WTC11 (cell line): Measurements from ENCODE around the gene DNAAF5. TPM values are rescaled to one million over a fixed set of nuclear protein-coding genes. Genes with fewer than 3 reads are reported as not detected.

Experiments used
- ATAC-seq: fragments of 200-7000 bp; cut with Tn5 transposase; 2 replicates; pipeline ENCODE4 v1.10.0; 2021; ENCODE audit warnings: mild to moderate bottlenecking, moderate library complexity
- CTCF ChIA-PET: fragments of 300-600 bp; sonication (Branson Sonifier 250); formaldehyde crosslinking; loops from one replicate; lab custom pipeline; 2021; ENCODE audit warnings: antibody characterized with exemption; lab: Charles Lee
- POLR2A ChIA-PET: fragments of 350-600 bp; sonication (Branson Sonifier 250); formaldehyde crosslinking; loops from one replicate; lab custom pipeline; 2021; ENCODE audit warnings: antibody characterized with exemption; lab: Charles Lee
- DNase-seq: peaks from one replicate; pipeline ENCODE4 v3.0.0; 2021; ENCODE audit warnings: low spot score
- H3K27ac Mint-ChIP-seq: 2 replicates; pipeline ENCODE4 v1.8.0; 2021; ENCODE audit warnings: mixed read lengths
- H3K27me3 Mint-ChIP-seq: 2 replicates; pipeline ENCODE4 v1.8.0; 2021; ENCODE audit warnings: low read depth, mild to moderate bottlenecking, moderate library complexity, mixed read lengths
- H3K36me3 Mint-ChIP-seq: 2 replicates; pipeline ENCODE4 v1.8.0; 2021; ENCODE audit warnings: mixed read lengths
- H3K4me1 Mint-ChIP-seq: 2 replicates; pipeline ENCODE4 v1.8.0; 2022; ENCODE audit warnings: mixed read lengths
- H3K4me3 Mint-ChIP-seq: 2 replicates; pipeline ENCODE4 v1.8.0; 2021; ENCODE audit warnings: mild to moderate bottlenecking, moderate library complexity, mixed read lengths
- H3K9me3 Mint-ChIP-seq: 2 replicates; pipeline ENCODE4 v1.8.0; 2021; ENCODE audit warnings: mixed read lengths
- ATF1 ChIP-seq: sonication (generic); formaldehyde crosslinking; IDR thresholded peaks from 2 replicates; pipeline ENCODE4 v1.8.1; 2023; ENCODE audit warnings: mild to moderate bottlenecking, moderate library complexity, missing genetic modification reagents
- FOXJ3 ChIP-seq: sonication (generic); formaldehyde crosslinking; IDR thresholded peaks from 2 replicates; pipeline ENCODE4 v1.9.0; 2021; ENCODE audit warnings: missing genetic modification reagents, mild to moderate bottlenecking, borderline replicate concordance
- GTF2I ChIP-seq: fragments of 250-450 bp; sonication (Bioruptor Pico); conservative IDR thresholded peaks from 2 replicates; pipeline ENCODE4 v1.4.0; 2021; ENCODE audit warnings: mild to moderate bottlenecking
- JAZF1 ChIP-seq: fragments of 250-450 bp; sonication (Bioruptor Pico); IDR thresholded peaks from 2 replicates; pipeline ENCODE4 v1.9.0; 2021; ENCODE audit warnings: moderate library complexity, mild to moderate bottlenecking, inconsistent platforms
- MXD4 ChIP-seq: fragments of 250-450 bp; sonication (Bioruptor Pico); IDR thresholded peaks from 2 replicates; pipeline ENCODE4 v1.8.0; 2021; ENCODE audit warnings: mild to moderate bottlenecking, moderate library complexity, borderline replicate concordance
- NFYB ChIP-seq: sonication (generic); formaldehyde crosslinking; conservative IDR thresholded peaks from 2 replicates; pipeline ENCODE4 v1.8.0; 2022; ENCODE audit warnings: low read depth, missing genetic modification reagents
- NR3C1 ChIP-seq: sonication (generic); formaldehyde crosslinking; conservative IDR thresholded peaks from 2 replicates; pipeline ENCODE4 v1.8.1; 2023; ENCODE audit warnings: low read depth, mild to moderate bottlenecking, missing genetic modification reagents
- SMAD3 ChIP-seq: sonication (generic); formaldehyde crosslinking; IDR thresholded peaks from 2 replicates; pipeline ENCODE4 v1.8.0; 2022; ENCODE audit warnings: missing genetic modification reagents, mild to moderate bottlenecking, borderline replicate concordance
- SOX15 ChIP-seq: fragments of 250-450 bp; sonication (Bioruptor Pico); IDR thresholded peaks from 2 replicates; pipeline ENCODE4 v1.9.0; 2021; ENCODE audit warnings: mild to moderate bottlenecking
- ZBTB21 ChIP-seq: sonication (generic); formaldehyde crosslinking; IDR thresholded peaks from 2 replicates; pipeline ENCODE4 v1.8.1; 2023; ENCODE audit warnings: mild to moderate bottlenecking, missing genetic modification reagents, borderline replicate concordance
- ZNF138 ChIP-seq: sonication (generic); formaldehyde crosslinking; conservative IDR thresholded peaks from 2 replicates; pipeline ENCODE4 v1.8.1; 2022; ENCODE audit warnings: mild to moderate bottlenecking, moderate library complexity, missing genetic modification reagents
- ZNF263 ChIP-seq: sonication (generic); formaldehyde crosslinking; IDR thresholded peaks from 2 replicates; pipeline ENCODE4 v1.8.1; 2022; ENCODE audit warnings: low read depth, mild to moderate bottlenecking, moderate library complexity, missing genetic modification reagents
- total RNA-seq: library from RNA; stranded (reverse); gene quantifications from 3 replicates; pipeline ENCODE4 v1.2.3, GENCODE V29; 2021
- TF ChIP-seq, protein P1 (sequence below): sonication (generic); formaldehyde crosslinking; IDR thresholded peaks from 2 replicates; pipeline ENCODE4 v1.8.0; 2023; ENCODE audit warnings: mild to moderate bottlenecking, missing genetic modification reagents
- TF ChIP-seq, protein P2 (sequence below): sonication (generic); formaldehyde crosslinking; IDR thresholded peaks from 2 replicates; pipeline ENCODE4 v1.8.0; 2022; ENCODE audit warnings: missing genetic modification reagents
- TF ChIP-seq, protein P3 (sequence below): fragments of 200-600 bp; IDR thresholded peaks from 2 replicates; pipeline ENCODE4 v1.8.0; 2022; ENCODE audit warnings: antibody characterized with exemption
- TF ChIP-seq, protein P4 (sequence below): fragments of 250-450 bp; sonication (Bioruptor Pico); IDR thresholded peaks from 2 replicates; pipeline ENCODE4 v1.9.0; 2021; ENCODE audit warnings: mild to moderate bottlenecking
- TF ChIP-seq, protein P5 (sequence below): fragments of 250-450 bp; sonication (Bioruptor Pico); IDR thresholded peaks from 2 replicates; pipeline ENCODE4 v1.9.0; 2021; ENCODE audit warnings: moderate library complexity, mild to moderate bottlenecking, inconsistent platforms, borderline replicate concordance
- TF ChIP-seq, protein P6 (sequence below): fragments of 250-450 bp; sonication (Bioruptor Pico); IDR thresholded peaks from 2 replicates; pipeline ENCODE4 v1.9.0; 2021; ENCODE audit warnings: mild to moderate bottlenecking
- TF ChIP-seq, protein P7 (sequence below): sonication (generic); formaldehyde crosslinking; IDR thresholded peaks from 2 replicates; pipeline ENCODE4 v1.8.0; 2022; ENCODE audit warnings: mild to moderate bottlenecking, missing genetic modification reagents
- TF ChIP-seq, protein P8 (sequence below): sonication (generic); formaldehyde crosslinking; IDR thresholded peaks from 2 replicates; pipeline ENCODE4 v1.8.1; 2022; ENCODE audit warnings: missing genetic modification reagents, borderline replicate concordance

DNAAF5 gene
- total RNA-seq, 1 experiment from 2014 or later: 62.2 TPM

DNA sequence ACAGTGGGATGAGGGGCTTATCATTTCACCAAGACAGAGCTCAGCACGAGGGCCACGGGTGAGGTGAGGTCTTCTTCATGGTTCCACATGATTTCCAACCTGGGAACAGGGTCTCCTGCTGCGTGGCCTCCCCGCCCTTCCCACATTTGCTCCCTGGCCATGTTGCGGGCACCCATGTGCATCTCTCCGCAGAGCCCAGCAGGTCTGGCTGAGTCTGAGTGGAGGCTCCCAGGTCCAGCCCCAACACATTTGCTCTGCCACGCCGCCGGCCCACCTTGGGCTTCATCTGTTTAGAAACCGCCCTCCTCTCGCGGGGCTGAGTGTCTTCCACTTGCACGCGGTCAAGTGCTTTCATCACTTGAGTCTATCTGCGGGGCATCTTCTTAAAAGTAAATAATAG, 15.4 kb downstream of the DNAAF5 start (continued):
- TF ChIP-seq ATF1 (CRISPR knock-in tag) (no peak), ZNF138 (no peak), JAZF1 (no peak), SMAD3 (no peak), ZBTB21 (no peak), SOX15 (CRISPR knock-in tag) (no peak), FOXJ3 (no peak), ZNF263 (CRISPR knock-in tag) (no peak)
- TF ChIP-seq, protein P1, sequence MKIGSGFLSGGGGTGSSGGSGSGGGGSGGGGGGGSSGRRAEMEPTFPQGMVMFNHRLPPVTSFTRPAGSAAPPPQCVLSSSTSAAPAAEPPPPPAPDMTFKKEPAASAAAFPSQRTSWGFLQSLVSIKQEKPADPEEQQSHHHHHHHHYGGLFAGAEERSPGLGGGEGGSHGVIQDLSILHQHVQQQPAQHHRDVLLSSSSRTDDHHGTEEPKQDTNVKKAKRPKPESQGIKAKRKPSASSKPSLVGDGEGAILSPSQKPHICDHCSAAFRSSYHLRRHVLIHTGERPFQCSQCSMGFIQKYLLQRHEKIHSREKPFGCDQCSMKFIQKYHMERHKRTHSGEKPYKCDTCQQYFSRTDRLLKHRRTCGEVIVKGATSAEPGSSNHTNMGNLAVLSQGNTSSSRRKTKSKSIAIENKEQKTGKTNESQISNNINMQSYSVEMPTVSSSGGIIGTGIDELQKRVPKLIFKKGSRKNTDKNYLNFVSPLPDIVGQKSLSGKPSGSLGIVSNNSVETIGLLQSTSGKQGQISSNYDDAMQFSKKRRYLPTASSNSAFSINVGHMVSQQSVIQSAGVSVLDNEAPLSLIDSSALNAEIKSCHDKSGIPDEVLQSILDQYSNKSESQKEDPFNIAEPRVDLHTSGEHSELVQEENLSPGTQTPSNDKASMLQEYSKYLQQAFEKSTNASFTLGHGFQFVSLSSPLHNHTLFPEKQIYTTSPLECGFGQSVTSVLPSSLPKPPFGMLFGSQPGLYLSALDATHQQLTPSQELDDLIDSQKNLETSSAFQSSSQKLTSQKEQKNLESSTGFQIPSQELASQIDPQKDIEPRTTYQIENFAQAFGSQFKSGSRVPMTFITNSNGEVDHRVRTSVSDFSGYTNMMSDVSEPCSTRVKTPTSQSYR (CRISPR knock-in tag): no peak
- TF ChIP-seq, protein P2, sequence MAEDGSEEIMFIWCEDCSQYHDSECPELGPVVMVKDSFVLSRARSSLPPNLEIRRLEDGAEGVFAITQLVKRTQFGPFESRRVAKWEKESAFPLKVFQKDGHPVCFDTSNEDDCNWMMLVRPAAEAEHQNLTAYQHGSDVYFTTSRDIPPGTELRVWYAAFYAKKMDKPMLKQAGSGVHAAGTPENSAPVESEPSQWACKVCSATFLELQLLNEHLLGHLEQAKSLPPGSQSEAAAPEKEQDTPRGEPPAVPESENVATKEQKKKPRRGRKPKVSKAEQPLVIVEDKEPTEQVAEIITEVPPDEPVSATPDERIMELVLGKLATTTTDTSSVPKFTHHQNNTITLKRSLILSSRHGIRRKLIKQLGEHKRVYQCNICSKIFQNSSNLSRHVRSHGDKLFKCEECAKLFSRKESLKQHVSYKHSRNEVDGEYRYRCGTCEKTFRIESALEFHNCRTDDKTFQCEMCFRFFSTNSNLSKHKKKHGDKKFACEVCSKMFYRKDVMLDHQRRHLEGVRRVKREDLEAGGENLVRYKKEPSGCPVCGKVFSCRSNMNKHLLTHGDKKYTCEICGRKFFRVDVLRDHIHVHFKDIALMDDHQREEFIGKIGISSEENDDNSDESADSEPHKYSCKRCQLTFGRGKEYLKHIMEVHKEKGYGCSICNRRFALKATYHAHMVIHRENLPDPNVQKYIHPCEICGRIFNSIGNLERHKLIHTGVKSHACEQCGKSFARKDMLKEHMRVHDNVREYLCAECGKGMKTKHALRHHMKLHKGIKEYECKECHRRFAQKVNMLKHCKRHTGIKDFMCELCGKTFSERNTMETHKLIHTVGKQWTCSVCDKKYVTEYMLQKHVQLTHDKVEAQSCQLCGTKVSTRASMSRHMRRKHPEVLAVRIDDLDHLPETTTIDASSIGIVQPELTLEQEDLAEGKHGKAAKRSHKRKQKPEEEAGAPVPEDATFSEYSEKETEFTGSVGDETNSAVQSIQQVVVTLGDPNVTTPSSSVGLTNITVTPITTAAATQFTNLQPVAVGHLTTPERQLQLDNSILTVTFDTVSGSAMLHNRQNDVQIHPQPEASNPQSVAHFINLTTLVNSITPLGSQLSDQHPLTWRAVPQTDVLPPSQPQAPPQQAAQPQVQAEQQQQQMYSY (CRISPR knock-in tag): no peak

DNA sequence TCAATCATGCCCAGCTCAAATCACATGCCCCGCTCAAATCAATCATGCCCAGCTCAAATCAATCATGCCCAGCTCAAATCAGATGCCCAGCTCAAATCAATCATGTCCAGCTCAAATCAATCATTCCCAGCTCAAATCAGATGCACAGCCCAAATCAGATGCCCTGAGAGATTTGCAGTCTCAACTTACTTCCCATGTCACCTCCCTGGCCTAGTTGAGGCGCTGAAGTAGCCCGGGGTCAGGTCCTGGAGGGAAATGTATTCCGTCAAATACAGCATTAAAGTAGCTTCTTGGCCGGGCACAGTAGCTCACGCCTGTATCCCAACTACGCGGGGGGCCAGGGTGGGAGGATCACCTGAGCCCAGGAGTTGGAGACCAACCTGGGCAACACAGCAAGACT, 16.3 kb downstream of the DNAAF5 start:
- Mint-ChIP-seq H3K4me1 (no peaks in the 10 kb centered on the region), H3K4me3 (no peak overlapping the region), H3K27me3 (no peaks in the 10 kb centered on the region), H3K27ac (no peak overlapping the region), H3K36me3 (peaks cover 33% of the 10 kb centered on the region), H3K9me3 (peaks cover 3% of the 10 kb centered on the region; the same call in 1 of the 2 replicates)
- CTCF ChIA-PET: interaction anchor here (0.8 kb wide), 1 partner anchor 15 kb away, joined by 3 read pairs; no protein-coding TSS in a partner anchor
- DNase-seq (no peak), ATAC-seq (no peak)
- POLR2A ChIA-PET: no interaction called here
- TF ChIP-seq, protein P3, sequence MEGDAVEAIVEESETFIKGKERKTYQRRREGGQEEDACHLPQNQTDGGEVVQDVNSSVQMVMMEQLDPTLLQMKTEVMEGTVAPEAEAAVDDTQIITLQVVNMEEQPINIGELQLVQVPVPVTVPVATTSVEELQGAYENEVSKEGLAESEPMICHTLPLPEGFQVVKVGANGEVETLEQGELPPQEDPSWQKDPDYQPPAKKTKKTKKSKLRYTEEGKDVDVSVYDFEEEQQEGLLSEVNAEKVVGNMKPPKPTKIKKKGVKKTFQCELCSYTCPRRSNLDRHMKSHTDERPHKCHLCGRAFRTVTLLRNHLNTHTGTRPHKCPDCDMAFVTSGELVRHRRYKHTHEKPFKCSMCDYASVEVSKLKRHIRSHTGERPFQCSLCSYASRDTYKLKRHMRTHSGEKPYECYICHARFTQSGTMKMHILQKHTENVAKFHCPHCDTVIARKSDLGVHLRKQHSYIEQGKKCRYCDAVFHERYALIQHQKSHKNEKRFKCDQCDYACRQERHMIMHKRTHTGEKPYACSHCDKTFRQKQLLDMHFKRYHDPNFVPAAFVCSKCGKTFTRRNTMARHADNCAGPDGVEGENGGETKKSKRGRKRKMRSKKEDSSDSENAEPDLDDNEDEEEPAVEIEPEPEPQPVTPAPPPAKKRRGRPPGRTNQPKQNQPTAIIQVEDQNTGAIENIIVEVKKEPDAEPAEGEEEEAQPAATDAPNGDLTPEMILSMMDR: no peak
- TF ChIP-seq GTF2I (CRISPR knock-in tag): no peak
- no peak for TF ChIP-seq NFYB
- no peak for TF ChIP-seq ZNF263 (CRISPR knock-in tag)
- TF ChIP-seq, protein P4, sequence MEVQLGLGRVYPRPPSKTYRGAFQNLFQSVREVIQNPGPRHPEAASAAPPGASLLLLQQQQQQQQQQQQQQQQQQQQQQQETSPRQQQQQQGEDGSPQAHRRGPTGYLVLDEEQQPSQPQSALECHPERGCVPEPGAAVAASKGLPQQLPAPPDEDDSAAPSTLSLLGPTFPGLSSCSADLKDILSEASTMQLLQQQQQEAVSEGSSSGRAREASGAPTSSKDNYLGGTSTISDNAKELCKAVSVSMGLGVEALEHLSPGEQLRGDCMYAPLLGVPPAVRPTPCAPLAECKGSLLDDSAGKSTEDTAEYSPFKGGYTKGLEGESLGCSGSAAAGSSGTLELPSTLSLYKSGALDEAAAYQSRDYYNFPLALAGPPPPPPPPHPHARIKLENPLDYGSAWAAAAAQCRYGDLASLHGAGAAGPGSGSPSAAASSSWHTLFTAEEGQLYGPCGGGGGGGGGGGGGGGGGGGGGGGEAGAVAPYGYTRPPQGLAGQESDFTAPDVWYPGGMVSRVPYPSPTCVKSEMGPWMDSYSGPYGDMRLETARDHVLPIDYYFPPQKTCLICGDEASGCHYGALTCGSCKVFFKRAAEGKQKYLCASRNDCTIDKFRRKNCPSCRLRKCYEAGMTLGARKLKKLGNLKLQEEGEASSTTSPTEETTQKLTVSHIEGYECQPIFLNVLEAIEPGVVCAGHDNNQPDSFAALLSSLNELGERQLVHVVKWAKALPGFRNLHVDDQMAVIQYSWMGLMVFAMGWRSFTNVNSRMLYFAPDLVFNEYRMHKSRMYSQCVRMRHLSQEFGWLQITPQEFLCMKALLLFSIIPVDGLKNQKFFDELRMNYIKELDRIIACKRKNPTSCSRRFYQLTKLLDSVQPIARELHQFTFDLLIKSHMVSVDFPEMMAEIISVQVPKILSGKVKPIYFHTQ (CRISPR knock-in tag): no peak
- TF ChIP-seq, protein P5, sequence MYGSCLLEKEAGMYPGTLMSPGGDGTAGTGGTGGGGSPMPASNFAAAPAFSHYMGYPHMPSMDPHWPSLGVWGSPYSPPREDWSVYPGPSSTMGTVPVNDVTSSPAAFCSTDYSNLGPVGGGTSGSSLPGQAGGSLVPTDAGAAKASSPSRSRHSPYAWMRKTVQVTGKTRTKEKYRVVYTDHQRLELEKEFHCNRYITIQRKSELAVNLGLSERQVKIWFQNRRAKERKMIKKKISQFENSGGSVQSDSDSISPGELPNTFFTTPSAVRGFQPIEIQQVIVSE (CRISPR knock-in tag): no peak
- TF ChIP-seq, protein P6, sequence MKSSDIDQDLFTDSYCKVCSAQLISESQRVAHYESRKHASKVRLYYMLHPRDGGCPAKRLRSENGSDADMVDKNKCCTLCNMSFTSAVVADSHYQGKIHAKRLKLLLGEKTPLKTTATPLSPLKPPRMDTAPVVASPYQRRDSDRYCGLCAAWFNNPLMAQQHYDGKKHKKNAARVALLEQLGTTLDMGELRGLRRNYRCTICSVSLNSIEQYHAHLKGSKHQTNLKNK (CRISPR knock-in tag): no peak
- no peak for TF ChIP-seq MXD4 (CRISPR knock-in tag)
- no peak for TF ChIP-seq SMAD3
- TF ChIP-seq, protein P7, sequence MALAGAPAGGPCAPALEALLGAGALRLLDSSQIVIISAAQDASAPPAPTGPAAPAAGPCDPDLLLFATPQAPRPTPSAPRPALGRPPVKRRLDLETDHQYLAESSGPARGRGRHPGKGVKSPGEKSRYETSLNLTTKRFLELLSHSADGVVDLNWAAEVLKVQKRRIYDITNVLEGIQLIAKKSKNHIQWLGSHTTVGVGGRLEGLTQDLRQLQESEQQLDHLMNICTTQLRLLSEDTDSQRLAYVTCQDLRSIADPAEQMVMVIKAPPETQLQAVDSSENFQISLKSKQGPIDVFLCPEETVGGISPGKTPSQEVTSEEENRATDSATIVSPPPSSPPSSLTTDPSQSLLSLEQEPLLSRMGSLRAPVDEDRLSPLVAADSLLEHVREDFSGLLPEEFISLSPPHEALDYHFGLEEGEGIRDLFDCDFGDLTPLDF (CRISPR knock-in tag): no peak
- TF ChIP-seq, protein P8, sequence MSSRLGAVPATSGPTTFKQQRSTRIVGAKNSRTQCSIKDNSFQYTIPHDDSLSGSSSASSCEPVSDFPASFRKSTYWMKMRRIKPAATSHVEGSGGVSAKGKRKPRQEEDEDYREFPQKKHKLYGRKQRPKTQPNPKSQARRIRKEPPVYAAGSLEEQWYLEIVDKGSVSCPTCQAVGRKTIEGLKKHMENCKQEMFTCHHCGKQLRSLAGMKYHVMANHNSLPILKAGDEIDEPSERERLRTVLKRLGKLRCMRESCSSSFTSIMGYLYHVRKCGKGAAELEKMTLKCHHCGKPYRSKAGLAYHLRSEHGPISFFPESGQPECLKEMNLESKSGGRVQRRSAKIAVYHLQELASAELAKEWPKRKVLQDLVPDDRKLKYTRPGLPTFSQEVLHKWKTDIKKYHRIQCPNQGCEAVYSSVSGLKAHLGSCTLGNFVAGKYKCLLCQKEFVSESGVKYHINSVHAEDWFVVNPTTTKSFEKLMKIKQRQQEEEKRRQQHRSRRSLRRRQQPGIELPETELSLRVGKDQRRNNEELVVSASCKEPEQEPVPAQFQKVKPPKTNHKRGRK (CRISPR knock-in tag): no peak
- no peak for TF ChIP-seq NR3C1
- TF ChIP-seq ZNF138: no peak
